Mesothelial cell of epicardium (in vitro differentiated cells): ENCODE results near the gene RTN4. TPM values are rescaled to one million over a fixed set of nuclear protein-coding genes. Genes with fewer than 3 reads are reported as not detected.
A peak's percentile ranks its signal among the peaks of the same experiment; 100 is the strongest.

Source experiments
- DNase-seq, 2 experiments: peaks; one replicate each; pipeline ENCODE4 v3.0.0; 2021; ENCODE audit warnings: low spot score in 2 of 2; ENCODE audit not compliant: unreplicated experiment in 2 of 2
- H3K27ac Mint-ChIP-seq: 2 replicates; pipeline ENCODE4 v1.8.0; 2021; ENCODE audit warnings: mixed read lengths
- H3K27me3 Mint-ChIP-seq: 2 replicates; pipeline ENCODE4 v1.8.0; 2021; ENCODE audit warnings: low read depth, mixed read lengths
- H3K36me3 Mint-ChIP-seq: 2 replicates; pipeline ENCODE4 v1.8.0; 2021; ENCODE audit warnings: mixed read lengths
- H3K4me1 Mint-ChIP-seq: 2 replicates; pipeline ENCODE4 v1.8.0; 2021; ENCODE audit warnings: mixed read lengths
- H3K4me3 Mint-ChIP-seq: 2 replicates; pipeline ENCODE4 v1.8.0; 2021; ENCODE audit warnings: mild to moderate bottlenecking, moderate library complexity, mixed read lengths
- H3K9me3 Mint-ChIP-seq: 2 replicates; pipeline ENCODE4 v1.8.0; 2021; ENCODE audit warnings: mixed read lengths
- total RNA-seq: library from RNA; stranded (reverse); gene quantifications from 3 replicates; pipeline ENCODE4 v1.2.1, GENCODE V29; 2021
- TF ChIP-seq, protein P1 (sequence below): fragments of 200-600 bp; sonication (generic); IDR thresholded peaks from one replicate; pipeline ENCODE4 v1.5.0; 2021; ENCODE audit warnings: antibody characterized with exemption; ENCODE audit not compliant: unreplicated experiment

The RTN4 gene
- total RNA-seq, 1 donor from 2014 or later: 178 TPM

DNA sequence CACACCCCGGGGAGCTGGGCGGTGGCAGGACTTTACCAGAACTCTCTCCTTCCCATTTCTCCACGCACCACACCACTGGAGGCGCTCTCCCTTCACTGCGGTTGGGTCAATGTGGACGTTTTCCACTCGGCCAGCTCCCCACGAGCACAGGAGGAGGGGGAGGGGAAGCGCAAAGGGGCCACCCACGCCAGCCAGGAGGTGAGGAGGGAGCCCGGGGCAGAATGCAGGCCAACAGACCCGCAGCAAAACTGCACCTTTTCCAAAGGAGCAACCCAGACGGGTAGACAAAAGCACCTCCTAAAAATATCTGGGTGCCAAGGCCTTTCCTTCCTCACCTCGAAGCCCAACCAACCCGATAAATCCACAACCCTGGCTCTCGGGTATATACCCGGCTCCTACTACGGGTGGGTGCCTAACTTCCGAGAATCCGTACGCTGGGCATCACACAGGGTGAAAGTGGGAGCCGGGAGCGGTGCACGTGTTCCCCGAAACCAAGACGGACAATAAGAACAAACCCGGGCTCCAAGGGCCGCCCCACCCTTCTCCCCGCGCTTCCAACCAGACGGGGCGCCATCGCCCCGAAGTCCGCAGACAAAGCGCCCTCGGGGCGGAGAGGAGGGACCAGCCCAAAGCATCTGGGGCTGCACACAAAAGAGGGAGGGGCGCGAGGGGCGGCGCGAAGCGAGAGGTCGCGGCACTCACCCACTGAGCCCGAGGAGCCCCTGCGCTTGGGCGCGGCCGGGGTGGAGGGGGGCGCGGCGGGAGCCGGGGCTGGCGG is 1.0 kb downstream of the RTN4 start:
- H3K27me3 Mint-ChIP-seq: no peaks in the 10 kb centered on the region
- peaks cover 45% of the 10 kb centered on the region for H3K4me1 Mint-ChIP-seq
- peak overlapping the region; percentile 96 for H3K4me3 Mint-ChIP-seq
- peak overlapping the region; percentile 99 for H3K27ac Mint-ChIP-seq
- H3K36me3 Mint-ChIP-seq: no peaks in the 10 kb centered on the region
- peak; percentile 42 to 78 for DNase-seq
- TF ChIP-seq, protein P1, sequence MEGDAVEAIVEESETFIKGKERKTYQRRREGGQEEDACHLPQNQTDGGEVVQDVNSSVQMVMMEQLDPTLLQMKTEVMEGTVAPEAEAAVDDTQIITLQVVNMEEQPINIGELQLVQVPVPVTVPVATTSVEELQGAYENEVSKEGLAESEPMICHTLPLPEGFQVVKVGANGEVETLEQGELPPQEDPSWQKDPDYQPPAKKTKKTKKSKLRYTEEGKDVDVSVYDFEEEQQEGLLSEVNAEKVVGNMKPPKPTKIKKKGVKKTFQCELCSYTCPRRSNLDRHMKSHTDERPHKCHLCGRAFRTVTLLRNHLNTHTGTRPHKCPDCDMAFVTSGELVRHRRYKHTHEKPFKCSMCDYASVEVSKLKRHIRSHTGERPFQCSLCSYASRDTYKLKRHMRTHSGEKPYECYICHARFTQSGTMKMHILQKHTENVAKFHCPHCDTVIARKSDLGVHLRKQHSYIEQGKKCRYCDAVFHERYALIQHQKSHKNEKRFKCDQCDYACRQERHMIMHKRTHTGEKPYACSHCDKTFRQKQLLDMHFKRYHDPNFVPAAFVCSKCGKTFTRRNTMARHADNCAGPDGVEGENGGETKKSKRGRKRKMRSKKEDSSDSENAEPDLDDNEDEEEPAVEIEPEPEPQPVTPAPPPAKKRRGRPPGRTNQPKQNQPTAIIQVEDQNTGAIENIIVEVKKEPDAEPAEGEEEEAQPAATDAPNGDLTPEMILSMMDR: peak; percentile 31
- H3K9me3 Mint-ChIP-seq: no peaks in the 10 kb centered on the region

DNA sequence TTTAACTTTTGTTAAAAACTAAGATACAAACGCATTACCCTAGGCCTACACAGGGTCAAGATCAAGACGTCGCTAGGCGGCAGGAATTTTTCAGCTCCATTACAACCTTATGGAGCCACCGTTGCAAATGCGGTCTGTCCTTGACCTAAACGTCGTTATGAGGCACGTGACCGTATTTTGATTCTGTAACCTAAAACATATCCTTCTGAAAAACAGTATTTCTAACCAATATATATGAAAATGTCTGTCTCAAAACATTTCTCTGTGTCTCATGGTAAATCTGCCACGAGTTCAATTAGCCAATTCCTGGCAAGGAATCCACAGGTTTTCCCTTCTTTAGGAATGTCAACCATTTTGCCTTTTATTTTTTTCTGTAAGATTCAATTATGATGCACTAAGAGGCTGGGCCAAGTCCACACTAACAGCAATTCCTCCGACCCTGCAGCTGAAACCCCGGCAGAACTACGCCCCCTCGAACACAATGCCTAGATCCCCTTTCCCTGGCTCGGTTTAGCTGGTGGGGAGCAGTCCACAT is 1.7 kb downstream of the RTN4 start:
- Mint-ChIP-seq H3K4me1 (peaks cover 45% of the 10 kb centered on the region), H3K36me3 (no peaks in the 10 kb centered on the region), H3K4me3 (peak overlapping the region; percentile 96), H3K9me3 (no peaks in the 10 kb centered on the region), H3K27me3 (no peaks in the 10 kb centered on the region), H3K27ac (peak overlapping the region; percentile 99)
- DNase-seq: no peak
- TF ChIP-seq, protein P1: no peak

DNA sequence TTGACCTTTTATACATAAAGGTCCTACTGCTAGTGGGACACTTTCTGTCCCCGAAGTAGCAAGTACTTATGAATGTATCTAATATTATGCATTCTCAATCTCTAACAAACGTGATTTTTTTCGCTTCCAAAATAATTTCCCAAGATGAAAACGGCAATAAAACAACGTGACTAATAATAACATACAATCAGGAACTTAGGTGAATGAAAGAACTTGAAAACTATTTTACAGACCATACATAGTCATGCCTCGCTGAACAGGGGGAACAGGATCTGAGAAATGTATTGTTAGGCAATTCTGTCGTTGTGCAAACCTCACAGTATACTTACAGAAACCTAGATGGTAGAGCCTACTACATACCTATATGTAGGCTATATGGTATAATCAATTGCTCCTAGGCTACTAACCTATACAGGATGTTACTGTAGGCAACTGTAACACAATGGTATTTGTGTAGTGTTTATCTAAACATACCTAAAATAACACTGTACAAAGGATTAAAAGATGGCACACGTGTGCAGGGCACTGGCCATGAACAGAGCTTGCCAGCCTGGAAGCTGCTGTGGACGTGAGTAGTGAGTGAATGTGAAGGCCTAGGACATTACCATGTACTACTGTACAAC is 2.5 kb downstream of the RTN4 start:
- TF ChIP-seq, protein P1: no peak
- peaks cover 45% of the 10 kb centered on the region for H3K4me1 Mint-ChIP-seq

DNA sequence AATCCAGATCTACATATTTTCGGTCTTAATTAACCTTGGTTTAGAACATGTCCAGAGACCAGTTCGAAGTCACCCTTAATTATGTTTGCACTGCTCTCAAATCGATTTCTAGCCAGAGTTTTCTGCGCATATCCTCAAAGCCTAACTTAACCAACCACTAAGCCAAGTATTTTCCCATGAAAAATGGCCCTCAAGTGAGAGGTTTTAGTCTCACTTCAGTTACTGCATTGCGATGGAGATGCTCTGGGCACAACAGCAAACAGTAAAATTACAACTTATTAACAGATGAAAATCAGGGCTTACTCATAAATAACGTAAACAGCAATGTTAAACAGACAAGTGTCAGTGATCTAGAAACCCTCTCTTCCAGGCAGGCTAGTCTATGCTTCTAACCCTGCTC is 4.5 kb downstream of the RTN4 start:
- TF ChIP-seq, protein P1: no peak
- DNase-seq: no peak
- Mint-ChIP-seq H3K27me3 (no peaks in the 10 kb centered on the region), H3K4me1 (peaks cover 33% of the 10 kb centered on the region), H3K9me3 (no peaks in the 10 kb centered on the region), H3K36me3 (no peaks in the 10 kb centered on the region), H3K27ac (no peak overlapping the region), H3K4me3 (no peak overlapping the region)

More for the DNA sequence above, 2.5 kb downstream of the RTN4 start:
- no peak for DNase-seq
- Mint-ChIP-seq H3K27me3 (no peaks in the 10 kb centered on the region), H3K4me3 (peak overlapping the region; percentile 74), H3K9me3 (no peaks in the 10 kb centered on the region), H3K36me3 (no peaks in the 10 kb centered on the region), H3K27ac (peak overlapping the region; percentile 94)

DNA sequence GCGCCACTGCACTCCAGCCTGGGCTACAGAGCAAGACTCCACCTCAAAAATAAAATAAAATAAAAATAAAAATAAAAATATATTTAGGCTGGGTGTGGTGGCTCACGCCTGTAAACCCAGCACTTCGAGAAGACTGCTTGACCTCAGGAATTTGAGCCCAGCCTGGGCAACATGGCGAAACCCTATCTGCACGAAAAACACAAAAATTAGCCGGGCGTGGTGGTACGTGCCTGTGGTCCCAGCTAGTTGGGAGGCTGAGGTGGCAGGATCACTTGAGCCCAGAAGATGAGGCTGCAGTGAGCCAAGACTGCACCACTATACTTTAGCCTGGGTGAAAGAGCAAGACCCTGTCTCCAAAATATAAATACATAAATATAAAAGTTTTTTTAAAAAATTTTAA is 6.4 kb downstream of the RTN4 start:
- Mint-ChIP-seq H3K27me3 (no peaks in the 10 kb centered on the region), H3K4me1 (peaks cover 36% of the 10 kb centered on the region)

More for the DNA sequence above, 6.4 kb downstream of the RTN4 start:
- no peak for DNase-seq
- TF ChIP-seq, protein P1: no peak
- Mint-ChIP-seq H3K27ac (no peak overlapping the region), H3K36me3 (peaks cover 3% of the 10 kb centered on the region), H3K9me3 (peaks cover 3% of the 10 kb centered on the region), H3K4me3 (no peak overlapping the region)
